ENCODE measurements around the gene TMEM138.
"Not testable (repeated sequence)": the region's sequence is repeated elsewhere in the genome, so short reads cannot be mapped to it uniquely, and the experiment has no call there.

The TMEM138 gene

GRCh38 chr11:61377461-61378160, 15.4 kb downstream of the TMEM138 start:
- TF ChIP-seq, protein P1, sequence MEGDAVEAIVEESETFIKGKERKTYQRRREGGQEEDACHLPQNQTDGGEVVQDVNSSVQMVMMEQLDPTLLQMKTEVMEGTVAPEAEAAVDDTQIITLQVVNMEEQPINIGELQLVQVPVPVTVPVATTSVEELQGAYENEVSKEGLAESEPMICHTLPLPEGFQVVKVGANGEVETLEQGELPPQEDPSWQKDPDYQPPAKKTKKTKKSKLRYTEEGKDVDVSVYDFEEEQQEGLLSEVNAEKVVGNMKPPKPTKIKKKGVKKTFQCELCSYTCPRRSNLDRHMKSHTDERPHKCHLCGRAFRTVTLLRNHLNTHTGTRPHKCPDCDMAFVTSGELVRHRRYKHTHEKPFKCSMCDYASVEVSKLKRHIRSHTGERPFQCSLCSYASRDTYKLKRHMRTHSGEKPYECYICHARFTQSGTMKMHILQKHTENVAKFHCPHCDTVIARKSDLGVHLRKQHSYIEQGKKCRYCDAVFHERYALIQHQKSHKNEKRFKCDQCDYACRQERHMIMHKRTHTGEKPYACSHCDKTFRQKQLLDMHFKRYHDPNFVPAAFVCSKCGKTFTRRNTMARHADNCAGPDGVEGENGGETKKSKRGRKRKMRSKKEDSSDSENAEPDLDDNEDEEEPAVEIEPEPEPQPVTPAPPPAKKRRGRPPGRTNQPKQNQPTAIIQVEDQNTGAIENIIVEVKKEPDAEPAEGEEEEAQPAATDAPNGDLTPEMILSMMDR (IDR thresholded peaks at IDR 0.05; ENCODE audit: insufficient read depth, missing control alignments) = no peak
- DNase-seq (ENCODE audit: insufficient read length, low spot score) = no peak
- FAIRE-seq = no peak

- FAIRE-seq (no peak), DNase-seq (ENCODE audit: insufficient read length, low spot score) (no peak)
- TF ChIP-seq, protein P1 (IDR thresholded peaks at IDR 0.05; ENCODE audit: insufficient read depth, missing control alignments) = no peak
Measured at GRCh38 chr11:61378713-61379313, 16.6 kb downstream of the TMEM138 start.

DNA sequence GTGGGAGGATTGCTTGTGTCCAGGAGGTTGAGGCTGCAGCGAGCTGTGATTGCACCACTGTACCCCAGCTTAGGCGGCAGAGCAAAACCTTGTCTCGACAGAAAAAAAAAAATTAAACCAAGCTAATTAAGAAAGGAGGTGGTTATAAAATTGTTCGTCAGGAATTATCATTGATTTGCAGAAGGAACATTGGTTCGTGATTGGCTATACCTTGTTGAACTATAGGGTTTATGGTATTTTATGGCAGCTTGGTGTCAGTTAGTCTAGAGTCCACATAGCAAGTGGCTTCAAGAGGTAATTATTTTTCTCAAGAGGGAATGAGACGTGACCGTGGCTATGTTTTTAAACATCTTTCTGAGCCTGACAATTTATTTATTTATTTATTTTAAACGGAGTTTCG, 18.7 kb downstream of the TMEM138 start:
- no peak for DNase-seq (ENCODE audit: insufficient read length, low spot score)
- TF ChIP-seq, protein P1 (IDR thresholded peaks at IDR 0.05; ENCODE audit: insufficient read depth, missing control alignments) = no peak
- FAIRE-seq = no peak

GRCh38 chr11:61383859-61384258, 21.7 kb downstream of the TMEM138 start:
- not testable (repeated sequence) for FAIRE-seq; DNase-seq (ENCODE audit: insufficient read length, low spot score)

GRCh38 chr11:61384271-61385242, 22.4 kb downstream of the TMEM138 start:
- TF ChIP-seq, protein P1 (IDR thresholded peaks at IDR 0.05; ENCODE audit: insufficient read depth, missing control alignments) = peak; percentile 36
- DNase-seq (ENCODE audit: insufficient read length, low spot score) = no peak

GRCh38 chr11:61390161-61390560, 28.0 kb downstream of the TMEM138 start:
- TF ChIP-seq, protein P1 (IDR thresholded peaks at IDR 0.05; ENCODE audit: insufficient read depth, missing control alignments) = no peak
- no peak for FAIRE-seq
- no peak for DNase-seq (ENCODE audit: insufficient read length, low spot score)

More at GRCh38 chr11:61384271-61385242, 22.4 kb downstream of the TMEM138 start:
- no peak for FAIRE-seq

DNA sequence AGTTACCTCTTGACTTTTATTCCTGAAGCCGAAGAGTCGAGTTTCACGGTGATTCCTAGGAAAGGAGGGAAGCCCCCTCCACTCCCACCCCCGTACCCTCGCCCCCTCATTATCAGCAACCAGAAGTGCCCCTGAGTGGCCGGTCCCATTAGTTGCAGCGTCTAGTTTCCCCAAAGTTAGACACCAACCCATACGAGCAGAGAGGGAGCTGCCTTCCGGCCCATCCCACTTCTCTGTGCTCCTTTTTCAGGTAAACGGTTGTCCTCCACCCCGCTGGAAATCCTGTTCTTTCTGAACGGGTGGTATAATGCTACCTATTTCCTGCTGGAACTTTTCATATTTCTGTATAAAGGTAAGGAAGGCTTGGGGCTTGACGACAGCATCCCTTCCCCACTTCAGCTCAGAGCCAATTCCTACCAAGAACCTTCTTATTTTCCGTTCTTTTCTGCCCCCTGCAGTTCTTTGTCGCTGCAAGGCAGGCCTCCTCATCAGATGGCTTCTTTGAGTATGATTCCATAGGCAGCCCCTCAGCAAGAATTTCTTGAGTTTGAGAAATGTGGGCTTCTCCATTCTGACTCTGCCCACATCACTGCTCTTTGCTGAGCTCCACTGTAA, 30.9 kb downstream of the TMEM138 start:
- TF ChIP-seq, protein P1 (IDR thresholded peaks at IDR 0.05; ENCODE audit: insufficient read depth, missing control alignments) = peak; percentile 17
- DNase-seq (ENCODE audit: insufficient read length, low spot score) (no peak), FAIRE-seq (no peak)
